ENCODE data around the gene TPO.

Gene TPO

DNA sequence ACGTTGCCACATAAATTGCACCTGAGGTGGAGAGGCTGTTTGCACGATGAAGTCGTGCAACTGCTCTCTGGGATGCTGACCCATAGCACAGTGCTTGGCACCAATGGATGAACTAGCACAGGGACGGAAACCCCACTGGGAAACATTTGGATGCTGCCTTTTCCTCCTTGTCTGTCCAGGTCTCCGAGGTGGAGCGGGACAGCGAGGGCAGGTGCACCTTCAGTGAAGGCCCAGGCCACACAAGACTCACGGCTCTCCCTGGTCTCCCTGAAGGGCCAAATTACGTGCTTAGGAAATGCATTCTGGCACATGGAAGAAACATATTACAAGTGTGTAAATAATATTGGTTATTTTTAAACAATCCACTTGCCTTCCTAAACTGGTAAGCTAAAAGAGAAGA lies 70.3 kb downstream of the TPO start:
- no peak overlapping the region for H3K23ac ChIP-seq (ENCODE audit: low read length)
- H2BK12ac ChIP-seq (ENCODE audit: low read length), result no peak overlapping the region
- H3K9ac ChIP-seq (ENCODE audit: low read length), result no peak overlapping the region
- no peak overlapping the region for H3K4ac ChIP-seq (ENCODE audit: low read depth, low read length)
- H2AK5ac ChIP-seq (ENCODE audit: low read length), result no peak overlapping the region
- no peaks in the 10 kb centered on the region for H3K4me1 ChIP-seq (ENCODE audit: control insufficient read depth in 1 of 2, insufficient read depth in 2 of 2, low read length in 2 of 2)
- H3K4me3 ChIP-seq (ENCODE audit: low read depth, low read length), result no peak overlapping the region
- peaks cover 6% of the 10 kb centered on the region for H3K9me3 ChIP-seq (ENCODE audit: insufficient read depth, low read depth, low read length)
- no peak overlapping the region for H3K18ac ChIP-seq (ENCODE audit: low read length)
- H2BK120ac ChIP-seq (ENCODE audit: insufficient read depth, low read length, poor library complexity), result no peak overlapping the region
- H3K27me3 ChIP-seq (ENCODE audit: insufficient read depth, low read length), result no peaks in the 10 kb centered on the region
- no peak overlapping the region for H4K91ac ChIP-seq (ENCODE audit: low read depth, low read length)
- no peak overlapping the region for H3K27ac ChIP-seq (ENCODE audit: low read depth, low read length)
- H4K12ac ChIP-seq (ENCODE audit: low read depth, low read length), result no peak overlapping the region
- H3K14ac ChIP-seq (ENCODE audit: low read length), result no peak overlapping the region
- no peak overlapping the region for H3K4me2 ChIP-seq (ENCODE audit: low read length)
- H3K36me3 ChIP-seq (ENCODE audit: control insufficient read depth in 1 of 2, insufficient read depth in 2 of 2, low read length in 2 of 2), result no peaks in the 10 kb centered on the region
- DNase-seq, result no peak
- H2AFZ ChIP-seq (ENCODE audit: insufficient read depth, low read length, poor library complexity), result no peak overlapping the region
- no peaks in the 10 kb centered on the region for H3K79me2 ChIP-seq (ENCODE audit: control insufficient read depth, insufficient read depth, low read length, poor library complexity)
- H4K8ac ChIP-seq (ENCODE audit: low read depth, low read length), result no peak overlapping the region
- H3K79me1 ChIP-seq (ENCODE audit: low read length), result no peaks in the 10 kb centered on the region
- H2BK5ac ChIP-seq (ENCODE audit: low read depth, low read length, poor library complexity), result no peak overlapping the region
- no CpG with 5 or more reads among the region's 9 CpGs for WGBS (ENCODE audit: extremely low coverage, insufficient coverage, insufficient read length)

- H3K79me2 ChIP-seq (ENCODE audit: control insufficient read depth, insufficient read depth, low read length, poor library complexity), result no peaks in the 10 kb centered on the region
- no peak overlapping the region for H4K12ac ChIP-seq (ENCODE audit: low read depth, low read length)
- no peak overlapping the region for H2BK5ac ChIP-seq (ENCODE audit: low read depth, low read length, poor library complexity)
- H3K27me3 ChIP-seq (ENCODE audit: insufficient read depth, low read length), result no peaks in the 10 kb centered on the region
- H3K36me3 ChIP-seq (ENCODE audit: control insufficient read depth in 1 of 2, insufficient read depth in 2 of 2, low read length in 2 of 2), result no peaks in the 10 kb centered on the region
- no peak overlapping the region for H3K27ac ChIP-seq (ENCODE audit: low read depth, low read length)
- H4K8ac ChIP-seq (ENCODE audit: low read depth, low read length), result no peak overlapping the region
- no peak overlapping the region for H3K4me2 ChIP-seq (ENCODE audit: low read length)
- H2BK120ac ChIP-seq (ENCODE audit: insufficient read depth, low read length, poor library complexity), result no peak overlapping the region
- no peak overlapping the region for H2AK5ac ChIP-seq (ENCODE audit: low read length)
- H3K4ac ChIP-seq (ENCODE audit: low read depth, low read length), result no peak overlapping the region
- peaks cover 2% of the 10 kb centered on the region for H3K79me1 ChIP-seq (ENCODE audit: low read length)
- no CpG with 5 or more reads among the region's 22 CpGs for WGBS (ENCODE audit: extremely low coverage, insufficient coverage, insufficient read length)
- H3K9ac ChIP-seq (ENCODE audit: low read length), result no peak overlapping the region
- no peak for DNase-seq
- H3K18ac ChIP-seq (ENCODE audit: low read length), result no peak overlapping the region
- no peaks in the 10 kb centered on the region for H3K4me1 ChIP-seq (ENCODE audit: control insufficient read depth in 1 of 2, insufficient read depth in 2 of 2, low read length in 2 of 2)
- H3K9me3 ChIP-seq (ENCODE audit: insufficient read depth, low read depth, low read length), result peaks cover 9% of the 10 kb centered on the region
- H2AFZ ChIP-seq (ENCODE audit: insufficient read depth, low read length, poor library complexity), result no peak overlapping the region
- no peak overlapping the region for H3K14ac ChIP-seq (ENCODE audit: low read length)
- no peak overlapping the region for H2BK12ac ChIP-seq (ENCODE audit: low read length)
- H3K23ac ChIP-seq (ENCODE audit: low read length), result no peak overlapping the region
- H4K91ac ChIP-seq (ENCODE audit: low read depth, low read length), result no peak overlapping the region
- H3K4me3 ChIP-seq (ENCODE audit: low read depth, low read length), result no peak overlapping the region
Observed at GRCh38 chr2:1484131-1484884, 71.0 kb downstream of the TPO start.

- H3K79me1 ChIP-seq (ENCODE audit: low read length), result peaks cover 2% of the 10 kb centered on the region
Observed at GRCh38 chr2:1486670-1487069, 73.4 kb downstream of the TPO start.

GRCh38 chr2:1487758-1488157 lies 74.5 kb downstream of the TPO start:
- Histone ChIP-seq H3K18ac (ENCODE audit: low read length) (no peak overlapping the region), H3K27ac (ENCODE audit: low read depth, low read length) (no peak overlapping the region), H2BK5ac (ENCODE audit: low read depth, low read length, poor library complexity) (no peak overlapping the region), H4K91ac (ENCODE audit: low read depth, low read length) (no peak overlapping the region), H2AK5ac (ENCODE audit: low read length) (no peak overlapping the region), H3K4ac (ENCODE audit: low read depth, low read length) (no peak overlapping the region), H2AFZ (ENCODE audit: insufficient read depth, low read length, poor library complexity) (no peak overlapping the region), H2BK120ac (ENCODE audit: insufficient read depth, low read length, poor library complexity) (no peak overlapping the region), H3K9ac (ENCODE audit: low read length) (no peak overlapping the region), H3K79me1 (ENCODE audit: low read length) (peaks cover 2% of the 10 kb centered on the region), H3K79me2 (ENCODE audit: control insufficient read depth, insufficient read depth, low read length, poor library complexity) (no peaks in the 10 kb centered on the region), H4K8ac (ENCODE audit: low read depth, low read length) (no peak overlapping the region), H3K14ac (ENCODE audit: low read length) (no peak overlapping the region), H4K12ac (ENCODE audit: low read depth, low read length) (no peak overlapping the region), H3K23ac (ENCODE audit: low read length) (no peak overlapping the region), H3K36me3 (ENCODE audit: control insufficient read depth in 1 of 2, insufficient read depth in 2 of 2, low read length in 2 of 2) (no peaks in the 10 kb centered on the region), H3K4me2 (ENCODE audit: low read length) (no peak overlapping the region), H3K4me1 (ENCODE audit: control insufficient read depth in 1 of 2, insufficient read depth in 2 of 2, low read length in 2 of 2) (no peaks in the 10 kb centered on the region), H3K27me3 (ENCODE audit: insufficient read depth, low read length) (no peaks in the 10 kb centered on the region), H3K9me3 (ENCODE audit: insufficient read depth, low read depth, low read length) (peaks cover 5% of the 10 kb centered on the region), H3K4me3 (ENCODE audit: low read depth, low read length) (no peak overlapping the region), H2BK12ac (ENCODE audit: low read length) (no peak overlapping the region)
- no peak for DNase-seq
- WGBS (ENCODE audit: extremely low coverage, insufficient coverage, insufficient read length), result no CpG with 5 or more reads among the region's 9 CpGs

More at GRCh38 chr2:1486670-1487069, 73.4 kb downstream of the TPO start:
- H3K27ac ChIP-seq (ENCODE audit: low read depth, low read length), result no peak overlapping the region
- H3K4me1 ChIP-seq (ENCODE audit: control insufficient read depth in 1 of 2, insufficient read depth in 2 of 2, low read length in 2 of 2), result no peaks in the 10 kb centered on the region
- no peak overlapping the region for H4K91ac ChIP-seq (ENCODE audit: low read depth, low read length)
- no peak overlapping the region for H4K12ac ChIP-seq (ENCODE audit: low read depth, low read length)
- WGBS (ENCODE audit: extremely low coverage, insufficient coverage, insufficient read length), result no CpG with 5 or more reads among the region's 11 CpGs
- H3K9ac ChIP-seq (ENCODE audit: low read length), result no peak overlapping the region
- no peaks in the 10 kb centered on the region for H3K27me3 ChIP-seq (ENCODE audit: insufficient read depth, low read length)
- H3K23ac ChIP-seq (ENCODE audit: low read length), result no peak overlapping the region
- no peak overlapping the region for H4K8ac ChIP-seq (ENCODE audit: low read depth, low read length)
- H2AFZ ChIP-seq (ENCODE audit: insufficient read depth, low read length, poor library complexity), result no peak overlapping the region
- no peak overlapping the region for H3K14ac ChIP-seq (ENCODE audit: low read length)
- no peak for DNase-seq
- H2BK12ac ChIP-seq (ENCODE audit: low read length), result no peak overlapping the region
- H2AK5ac ChIP-seq (ENCODE audit: low read length), result no peak overlapping the region
- no peak overlapping the region for H2BK5ac ChIP-seq (ENCODE audit: low read depth, low read length, poor library complexity)
- H3K9me3 ChIP-seq (ENCODE audit: insufficient read depth, low read depth, low read length), result peaks cover 7% of the 10 kb centered on the region
- no peak overlapping the region for H3K4me3 ChIP-seq (ENCODE audit: low read depth, low read length)
- H3K36me3 ChIP-seq (ENCODE audit: control insufficient read depth in 1 of 2, insufficient read depth in 2 of 2, low read length in 2 of 2), result no peaks in the 10 kb centered on the region
- no peak overlapping the region for H3K4ac ChIP-seq (ENCODE audit: low read depth, low read length)
- H3K4me2 ChIP-seq (ENCODE audit: low read length), result no peak overlapping the region
- H2BK120ac ChIP-seq (ENCODE audit: insufficient read depth, low read length, poor library complexity), result no peak overlapping the region
- H3K18ac ChIP-seq (ENCODE audit: low read length), result no peak overlapping the region
- no peaks in the 10 kb centered on the region for H3K79me2 ChIP-seq (ENCODE audit: control insufficient read depth, insufficient read depth, low read length, poor library complexity)
